ENCODE measurements around the gene ADISSP.

Gene ADISSP

GRCh38 chr20:3735768-3736167 lies 31.8 kb downstream of the ADISSP start:
- H3K4me3 ChIP-seq (ENCODE audit: low read depth, low read length), result no peak overlapping the region
- TF ChIP-seq, protein P1, sequence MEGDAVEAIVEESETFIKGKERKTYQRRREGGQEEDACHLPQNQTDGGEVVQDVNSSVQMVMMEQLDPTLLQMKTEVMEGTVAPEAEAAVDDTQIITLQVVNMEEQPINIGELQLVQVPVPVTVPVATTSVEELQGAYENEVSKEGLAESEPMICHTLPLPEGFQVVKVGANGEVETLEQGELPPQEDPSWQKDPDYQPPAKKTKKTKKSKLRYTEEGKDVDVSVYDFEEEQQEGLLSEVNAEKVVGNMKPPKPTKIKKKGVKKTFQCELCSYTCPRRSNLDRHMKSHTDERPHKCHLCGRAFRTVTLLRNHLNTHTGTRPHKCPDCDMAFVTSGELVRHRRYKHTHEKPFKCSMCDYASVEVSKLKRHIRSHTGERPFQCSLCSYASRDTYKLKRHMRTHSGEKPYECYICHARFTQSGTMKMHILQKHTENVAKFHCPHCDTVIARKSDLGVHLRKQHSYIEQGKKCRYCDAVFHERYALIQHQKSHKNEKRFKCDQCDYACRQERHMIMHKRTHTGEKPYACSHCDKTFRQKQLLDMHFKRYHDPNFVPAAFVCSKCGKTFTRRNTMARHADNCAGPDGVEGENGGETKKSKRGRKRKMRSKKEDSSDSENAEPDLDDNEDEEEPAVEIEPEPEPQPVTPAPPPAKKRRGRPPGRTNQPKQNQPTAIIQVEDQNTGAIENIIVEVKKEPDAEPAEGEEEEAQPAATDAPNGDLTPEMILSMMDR (IDR thresholded peaks at IDR 0.05; ENCODE audit: control insufficient read depth, extremely low read depth, insufficient read depth), result no peak
- DNase-seq (ENCODE audit: low read depth), result no peak

DNA sequence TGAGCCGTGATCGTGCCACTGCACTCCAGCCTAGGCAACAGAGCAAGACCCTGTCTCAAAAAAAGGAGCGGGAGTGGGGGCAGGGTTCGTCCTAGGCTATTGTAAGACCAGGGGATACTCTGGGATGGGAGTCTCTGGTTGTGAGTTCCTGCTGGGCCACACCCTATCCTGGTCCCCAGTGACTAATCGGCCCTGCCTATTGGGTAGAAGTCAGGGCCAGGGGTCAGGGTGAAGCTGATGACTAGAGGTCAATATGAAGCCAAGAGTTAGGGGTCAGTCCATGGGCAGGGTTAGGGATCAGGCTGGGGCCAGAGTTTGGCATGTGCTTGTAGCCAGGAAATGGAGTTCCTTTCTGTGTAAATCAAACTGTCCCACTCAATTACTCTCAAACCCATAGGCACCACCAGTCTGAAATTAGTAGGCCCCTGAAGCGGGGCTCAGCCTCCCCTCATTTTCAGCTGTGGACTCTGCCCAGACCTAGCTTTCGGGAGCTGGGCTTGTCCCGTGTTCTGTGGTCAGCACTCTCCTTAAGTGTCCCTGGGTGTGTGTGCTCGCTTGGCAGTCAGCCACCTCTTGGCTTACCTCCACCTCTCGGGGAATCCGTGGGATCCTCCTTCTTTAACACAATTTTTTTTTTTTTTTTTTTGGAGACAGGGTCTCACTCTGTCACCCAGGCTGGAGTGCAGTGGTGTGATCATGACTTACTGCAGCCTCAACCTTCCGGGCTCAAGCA lies 33.3 kb downstream of the ADISSP start:
- TF ChIP-seq, protein P1 (IDR thresholded peaks at IDR 0.05; ENCODE audit: control insufficient read depth, extremely low read depth, insufficient read depth), result no peak
- H3K4me3 ChIP-seq (ENCODE audit: low read depth, low read length), result no peak overlapping the region
- no peak for DNase-seq (ENCODE audit: low read depth)

DNA sequence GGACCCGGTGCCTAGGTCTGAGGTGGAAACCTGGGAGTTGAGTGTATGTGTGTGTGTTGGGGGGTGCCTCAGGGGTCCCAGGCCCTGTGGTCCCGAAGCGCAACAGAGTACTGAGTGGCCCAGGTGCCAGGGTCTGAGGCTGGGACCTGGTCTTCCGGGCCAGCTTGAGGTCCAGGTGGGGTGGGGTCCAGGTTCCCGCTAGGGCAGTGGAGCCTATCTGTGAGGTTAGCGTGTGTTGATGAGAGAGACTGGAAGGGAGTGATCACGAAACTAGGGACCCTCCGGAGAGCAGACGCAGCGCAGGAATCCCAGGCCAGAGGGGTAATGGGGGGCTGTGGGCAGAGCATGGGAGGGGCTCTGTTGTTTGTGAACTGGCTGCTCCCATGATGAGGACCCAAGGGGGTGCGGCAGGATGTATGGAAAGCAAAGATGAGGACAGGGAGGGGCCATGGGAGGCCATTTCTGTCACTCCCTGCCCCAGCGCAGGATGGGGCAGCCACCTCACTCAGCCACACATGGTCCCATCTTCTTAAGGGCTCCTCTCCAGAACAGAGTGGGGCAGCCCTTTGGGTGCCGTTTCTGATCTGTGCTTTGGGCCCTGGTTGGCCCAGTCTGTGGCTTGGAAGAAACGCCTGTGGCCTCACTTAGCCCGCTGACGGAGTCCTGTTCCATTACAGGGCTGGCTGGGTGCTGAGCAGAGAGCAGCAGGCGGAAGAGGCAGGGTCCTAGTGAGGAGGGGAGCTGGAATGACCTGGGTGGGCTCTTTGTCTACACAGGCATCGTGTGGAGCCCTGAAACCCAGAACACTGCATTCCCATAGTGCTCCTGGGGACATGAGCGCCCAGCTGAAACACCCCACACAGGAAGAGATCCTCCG lies 34.2 kb downstream of the ADISSP start:
- H3K4me3 ChIP-seq (ENCODE audit: low read depth, low read length), result no peak overlapping the region
- TF ChIP-seq, protein P1 (IDR thresholded peaks at IDR 0.05; ENCODE audit: control insufficient read depth, extremely low read depth, insufficient read depth), result no peak
- DNase-seq (ENCODE audit: low read depth), result no peak

- TF ChIP-seq, protein P1 (IDR thresholded peaks at IDR 0.05; ENCODE audit: control insufficient read depth, extremely low read depth, insufficient read depth), result no peak
- DNase-seq (ENCODE audit: low read depth), result no peak
- H3K4me3 ChIP-seq (ENCODE audit: low read depth, low read length), result no peak within 1 kb of the TSS
Measured at GRCh38 chr20:3732327-3733118, 35.0 kb downstream of the ADISSP start, which contains the start of gene HSPA12B. HSPA12B (plus strand) TSS chr20:3732685; CDS start chr20:3738675, 5,990 bp downstream.

- DNase-seq (ENCODE audit: low read depth), result no peak
- TF ChIP-seq, protein P1 (IDR thresholded peaks at IDR 0.05; ENCODE audit: control insufficient read depth, extremely low read depth, insufficient read depth), result no peak
- no peak overlapping the region for H3K4me3 ChIP-seq (ENCODE audit: low read depth, low read length)
Measured at GRCh38 chr20:3731944-3732326, 35.6 kb downstream of the ADISSP start.

GRCh38 chr20:3730803-3731672 lies 36.5 kb downstream of the ADISSP start:
- no peak for DNase-seq (ENCODE audit: low read depth)
- TF ChIP-seq, protein P1 (IDR thresholded peaks at IDR 0.05; ENCODE audit: control insufficient read depth, extremely low read depth, insufficient read depth), result no peak
- no peak overlapping the region for H3K4me3 ChIP-seq (ENCODE audit: low read depth, low read length)
